Activated CD8-positive, alpha-beta memory T cell treated with anti-CD3 and anti-CD28 coated beads for 24 hours (primary cell): Measurements from ENCODE around the gene DST.

Source experiments
- DNase-seq: peaks from one replicate; pipeline ENCODE4 v3.0.0-alpha.2; 2020

DST gene

GRCh38 chr6:56479381-56479780 is 163.3 kb downstream of the DST start:
- no peak for DNase-seq

- DNase-seq = no peak
These were observed 164.5 kb downstream of the DST start for GRCh38 chr6:56478202-56478601.

- no peak for DNase-seq
These were observed 165.4 kb downstream of the DST start for GRCh38 chr6:56477241-56477640.

GRCh38 chr6:56475736-56476457 is 166.8 kb downstream of the DST start:
- no peak for DNase-seq

- no peak for DNase-seq
These were observed 168.2 kb downstream of the DST start for GRCh38 chr6:56474532-56474931.

GRCh38 chr6:56463443-56463842 is 179.2 kb downstream of the DST start:
- DNase-seq = no peak

- no peak for DNase-seq
These were observed 183.5 kb downstream of the DST start for GRCh38 chr6:56459030-56459805.

- DNase-seq = no peak
These were observed 184.3 kb downstream of the DST start for GRCh38 chr6:56458324-56458884.

- no peak for DNase-seq
These were observed 185.9 kb downstream of the DST start for GRCh38 chr6:56456785-56457184.

- no peak for DNase-seq
These were observed 191.6 kb downstream of the DST start for GRCh38 chr6:56450882-56451739.

GRCh38 chr6:56450376-56450775 is 192.3 kb downstream of the DST start:
- no peak for DNase-seq

GRCh38 chr6:56448046-56448445 is 194.6 kb downstream of the DST start:
- no peak for DNase-seq

GRCh38 chr6:56445818-56446217 is 196.9 kb downstream of the DST start:
- no peak for DNase-seq

GRCh38 chr6:56444855-56445254 is 197.8 kb downstream of the DST start:
- no peak for DNase-seq

GRCh38 chr6:56440551-56440981 is 202.1 kb downstream of the DST start:
- DNase-seq = no peak

- no peak for DNase-seq
These were observed 205.4 kb downstream of the DST start for GRCh38 chr6:56437171-56437900.

- no peak for DNase-seq
These were observed 206.9 kb downstream of the DST start for GRCh38 chr6:56435754-56436153.

- no peak for DNase-seq
These were observed 207.4 kb downstream of the DST start for GRCh38 chr6:56435326-56435725.

GRCh38 chr6:56434606-56435005 is 208.1 kb downstream of the DST start:
- no peak for DNase-seq

- no peak for DNase-seq
These were observed 209.6 kb downstream of the DST start for GRCh38 chr6:56433119-56433518.

- no peak for DNase-seq
These were observed 210.5 kb downstream of the DST start for GRCh38 chr6:56432194-56432593.
